Brain pericyte (primary cell): Measurements from ENCODE around the gene MRGPRG.

ENCODE experiments used
- DNase-seq: peaks from one replicate; pipeline ENCODE4 v3.0.0-alpha.2; 2012; ENCODE audit warnings: low read depth, low spot score

Gene MRGPRG

DNA sequence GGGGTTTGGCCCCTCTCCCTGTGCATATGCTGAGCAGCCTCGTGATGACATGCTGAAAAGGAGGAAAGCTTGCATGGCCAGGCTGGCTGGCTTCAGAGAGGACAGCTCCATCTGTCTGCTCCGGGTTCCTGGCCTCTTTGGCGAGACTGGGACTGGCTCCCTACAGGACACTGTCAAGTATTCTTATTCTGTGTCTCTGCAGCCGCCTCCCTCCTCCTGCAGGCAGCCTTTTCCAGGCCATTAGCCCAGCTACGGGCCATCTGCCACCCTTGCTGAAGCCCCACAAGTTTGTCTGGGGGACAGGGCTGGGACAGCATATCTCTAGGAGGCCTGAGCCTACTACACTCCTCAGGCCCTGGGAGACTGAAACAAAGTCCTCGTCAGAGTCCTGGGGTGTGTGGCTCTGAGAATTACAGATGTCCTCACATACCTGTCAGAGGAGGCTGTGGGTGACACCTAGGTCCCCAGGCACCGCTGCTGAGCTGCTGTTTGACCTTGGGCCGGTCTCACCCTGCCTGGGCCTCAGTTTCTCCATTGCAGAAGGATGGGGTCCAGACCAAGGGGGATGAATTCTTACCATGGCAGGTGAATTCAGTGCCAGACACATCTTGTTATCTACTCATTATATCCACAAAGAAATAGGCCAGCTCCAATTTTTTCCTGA, 11.0 kb downstream of the MRGPRG start:
- no peak for DNase-seq

DNA sequence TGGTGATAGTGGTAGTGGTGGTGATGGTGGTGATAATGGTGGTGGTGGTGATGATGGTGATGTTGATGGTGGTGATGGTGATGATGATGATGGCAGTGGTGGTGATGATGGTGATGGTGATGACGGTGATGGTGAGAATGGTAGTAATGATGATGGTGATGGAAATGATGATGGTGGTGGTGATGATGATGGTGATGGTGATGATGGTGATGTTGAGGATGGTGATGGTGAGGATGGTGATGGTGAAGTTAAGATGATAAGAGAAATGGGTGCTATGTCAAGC, 11.8 kb downstream of the MRGPRG start:
- no peak for DNase-seq

DNA sequence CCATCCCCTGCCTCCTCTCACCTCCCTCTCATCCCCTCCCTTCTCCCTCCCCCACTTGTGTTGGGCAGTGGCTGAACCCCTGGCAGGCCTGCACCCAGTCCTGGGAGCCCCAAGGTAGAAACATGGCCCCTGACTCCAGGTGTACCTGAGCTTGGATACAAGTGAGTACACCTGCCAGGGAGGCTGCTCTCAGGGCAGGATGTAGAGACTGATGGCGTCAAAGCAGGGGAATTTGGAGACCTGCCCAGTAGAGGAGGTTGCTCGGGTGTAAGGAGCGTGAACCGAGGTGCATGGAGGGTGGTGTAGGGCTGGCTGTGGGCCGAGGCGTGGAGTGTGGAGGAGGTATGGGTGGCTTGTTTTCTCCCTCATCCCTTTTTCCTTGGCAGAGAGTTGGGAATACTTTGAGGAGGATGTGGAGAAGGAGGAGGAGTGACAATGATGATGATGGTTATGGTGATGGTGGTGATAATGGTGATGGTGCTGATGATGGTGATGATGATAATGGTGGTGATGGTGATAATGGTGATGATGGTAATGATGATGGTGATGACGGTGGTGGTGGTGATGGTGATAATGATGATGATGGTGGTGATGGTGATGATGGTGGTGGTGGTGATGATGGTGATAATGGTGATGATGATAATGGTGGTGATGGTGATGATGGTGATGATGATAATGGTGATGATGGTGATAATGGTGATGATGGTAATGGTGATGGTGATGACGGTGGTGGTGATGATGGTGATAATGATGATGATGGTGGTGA, 12.3 kb downstream of the MRGPRG start:
- no peak for DNase-seq

DNA sequence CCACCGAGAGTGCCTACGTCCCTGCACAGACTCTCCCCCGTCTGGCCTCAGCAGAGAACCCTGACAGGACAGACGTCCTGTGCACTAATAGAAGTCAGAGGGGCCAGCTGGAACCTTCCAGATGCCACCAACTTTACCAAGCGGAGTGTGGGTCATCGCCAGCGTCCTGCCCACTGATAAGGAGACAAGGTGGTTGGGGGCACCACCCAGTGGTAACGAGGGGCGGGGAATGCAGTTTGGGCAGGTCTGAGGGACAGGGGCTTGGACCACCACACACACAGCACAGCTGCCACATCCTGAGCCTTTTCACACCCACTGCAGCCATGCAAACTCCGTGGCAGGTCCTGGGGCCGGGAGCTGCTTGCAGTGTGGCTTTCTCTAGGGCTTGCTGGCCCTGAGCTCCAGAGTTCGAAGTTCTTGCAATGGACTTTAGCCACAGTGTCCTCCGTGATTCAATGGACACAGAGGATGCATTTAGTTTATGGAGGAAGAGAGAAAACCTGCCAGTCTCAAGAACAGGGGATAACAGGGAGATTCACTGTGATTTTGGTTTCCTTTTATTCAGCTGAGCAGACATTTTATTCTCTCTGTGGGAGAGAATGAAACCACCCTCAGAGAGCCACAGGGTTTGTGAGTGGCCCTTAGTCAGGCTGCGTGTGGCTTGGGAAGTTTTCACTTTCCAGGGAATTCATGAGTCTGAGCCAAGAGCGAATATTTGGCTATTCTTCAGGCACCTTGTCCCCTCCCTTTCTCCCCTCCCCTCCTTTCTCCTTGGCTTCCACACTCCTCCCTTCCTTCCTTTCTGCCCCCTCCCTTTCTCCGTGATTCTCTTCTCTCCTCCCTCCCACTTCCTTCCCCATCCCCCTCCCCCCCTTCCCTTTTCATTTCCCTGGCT, 13.1 kb downstream of the MRGPRG start:
- DNase-seq: no peak

DNA sequence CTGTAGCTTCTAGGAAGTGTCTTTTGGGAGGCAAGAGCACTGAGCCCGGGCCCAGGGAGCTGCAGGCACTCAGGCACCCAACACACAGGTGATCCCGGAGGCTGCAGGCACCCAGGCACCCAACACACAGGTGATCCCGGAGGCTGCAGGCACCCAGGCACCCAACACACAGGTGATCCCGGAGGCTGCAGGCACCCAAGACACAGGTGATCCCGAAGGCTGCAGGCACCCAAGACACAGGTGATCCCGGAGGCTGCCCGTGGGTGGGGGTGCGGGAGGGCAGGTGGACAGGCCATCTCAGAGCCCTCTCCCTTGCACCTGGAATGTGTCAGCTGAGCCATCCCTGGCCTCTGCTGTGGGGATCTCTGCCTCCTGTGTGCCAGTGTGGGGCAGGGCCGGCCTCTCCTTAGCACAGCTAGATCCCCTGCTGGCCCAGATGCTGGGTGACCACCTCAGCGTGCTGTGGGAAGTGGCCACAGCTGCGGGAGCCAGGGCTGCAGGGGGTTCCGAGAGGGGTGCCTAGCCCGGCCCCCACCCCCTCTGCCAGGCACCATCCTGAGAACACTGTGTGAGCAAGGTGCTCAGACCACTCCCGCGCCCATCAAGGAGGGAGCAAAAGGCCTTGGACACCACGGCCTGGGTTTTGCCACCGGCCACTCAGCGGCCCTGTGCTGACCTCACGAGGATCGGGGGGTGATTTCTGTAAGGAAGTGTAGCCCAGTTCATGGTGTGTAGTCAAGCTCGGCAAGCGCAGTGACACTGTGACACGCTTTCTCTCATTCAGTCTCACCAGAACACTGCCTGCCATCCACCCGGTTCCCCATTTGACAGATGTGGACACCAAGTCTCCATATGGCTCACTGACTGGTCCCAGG, 14.2 kb downstream of the MRGPRG start:
- DNase-seq: no peak

DNA sequence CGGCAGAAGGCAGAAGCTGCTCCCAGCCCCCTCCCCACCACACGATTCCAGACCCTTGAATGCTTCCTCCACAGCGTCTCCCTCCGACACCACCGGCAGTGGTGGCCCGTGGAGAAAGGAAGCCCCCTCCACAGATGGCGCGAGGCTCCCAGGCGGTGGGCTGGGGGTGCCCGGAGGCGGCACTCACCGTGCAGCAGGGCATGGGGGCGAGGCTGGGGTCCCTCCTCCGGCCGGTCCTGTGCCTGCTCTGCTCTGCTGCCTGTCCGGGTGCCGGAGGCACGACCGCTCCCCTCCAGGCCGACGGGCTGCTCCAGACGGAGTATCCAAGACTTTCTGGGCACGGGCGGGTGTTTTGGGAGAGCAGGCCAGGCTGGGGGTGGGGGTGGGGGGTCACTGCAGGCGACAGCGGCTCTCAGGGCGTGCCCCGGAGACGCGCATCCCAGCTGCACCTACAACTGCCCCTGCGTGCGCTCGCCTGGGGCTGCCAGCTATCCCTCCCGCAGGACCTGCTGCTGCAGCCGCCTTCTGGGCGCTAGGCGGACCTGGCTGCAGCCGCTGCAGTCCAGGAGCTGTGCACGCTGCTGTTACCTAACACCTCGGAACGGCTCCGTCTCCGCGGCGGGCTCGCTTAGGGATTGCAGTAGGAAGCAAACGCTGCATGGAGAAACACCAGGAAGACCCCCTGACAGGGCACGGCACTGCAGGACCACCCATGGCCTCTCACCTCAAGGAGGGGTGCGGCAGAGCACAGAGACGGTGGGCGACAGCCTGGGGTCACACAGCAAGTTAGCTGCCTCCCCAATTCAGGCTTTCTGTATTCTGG, 15.2 kb downstream of the MRGPRG start:
- no peak for DNase-seq

DNA sequence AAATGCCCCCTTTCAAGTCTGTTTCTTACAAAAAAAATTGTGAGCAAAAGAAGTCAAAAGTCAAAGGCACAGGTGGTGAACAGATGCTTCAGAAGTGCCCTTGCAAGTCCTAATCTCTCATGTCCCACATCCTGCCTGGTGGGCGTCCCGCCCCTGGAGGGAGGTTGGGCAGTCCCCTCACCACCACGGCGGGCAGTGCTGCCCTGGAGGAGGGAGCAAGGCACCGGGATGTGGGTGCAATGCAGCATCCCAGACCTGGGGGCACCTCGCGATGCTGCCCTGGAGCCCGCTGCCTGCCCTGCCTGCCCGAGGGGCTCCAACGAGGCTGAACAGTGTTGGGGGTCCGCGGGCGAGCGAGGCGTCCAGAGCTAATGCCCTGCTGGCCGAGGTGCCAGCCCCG, 15.9 kb downstream of the MRGPRG start:
- no peak for DNase-seq

DNA sequence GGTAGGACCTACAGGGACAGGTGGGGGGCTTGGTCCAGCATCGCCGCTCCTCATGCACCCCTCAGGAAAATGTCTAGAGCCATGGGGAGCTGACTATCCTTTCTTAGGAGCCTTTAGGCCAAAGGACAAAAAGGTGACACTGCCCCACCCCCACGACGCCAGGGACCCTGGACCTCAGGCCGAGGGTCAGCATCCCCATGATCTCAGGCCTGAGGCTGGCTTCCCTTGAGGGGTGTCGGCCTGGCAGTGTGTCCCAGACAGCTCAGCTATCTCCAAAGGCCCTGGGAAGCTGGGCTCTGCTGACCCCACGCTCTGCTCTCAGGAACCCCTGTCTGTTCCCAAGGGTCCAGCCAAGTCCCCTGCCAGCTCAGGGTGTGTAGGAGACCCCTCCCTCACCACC, 16.3 kb downstream of the MRGPRG start:
- no peak for DNase-seq

DNA sequence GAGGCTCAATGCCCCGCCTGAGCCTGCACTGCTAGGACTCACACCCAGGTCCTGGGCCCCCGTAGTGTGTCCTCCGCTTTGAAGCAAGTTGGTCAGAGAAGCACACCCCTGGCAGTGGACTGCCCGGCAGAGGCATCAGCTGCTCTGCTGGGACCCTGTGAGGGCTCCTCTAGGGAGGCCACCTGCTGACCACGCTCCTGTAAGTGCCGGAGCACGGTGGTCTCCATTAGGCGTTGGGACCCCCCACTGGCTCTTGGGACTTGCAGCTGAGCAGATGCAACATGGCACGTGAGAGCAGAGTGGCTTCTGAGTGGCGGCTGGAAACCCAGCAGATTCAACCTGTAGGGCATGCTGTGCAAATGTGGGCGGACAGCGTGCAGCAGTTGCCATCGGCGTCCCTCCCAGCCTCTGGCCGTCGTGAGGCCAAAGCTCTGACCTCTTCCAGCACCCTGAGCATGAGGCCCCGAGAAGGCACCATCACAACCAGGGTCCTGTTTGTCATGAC, 16.9 kb downstream of the MRGPRG start:
- no peak for DNase-seq

DNA sequence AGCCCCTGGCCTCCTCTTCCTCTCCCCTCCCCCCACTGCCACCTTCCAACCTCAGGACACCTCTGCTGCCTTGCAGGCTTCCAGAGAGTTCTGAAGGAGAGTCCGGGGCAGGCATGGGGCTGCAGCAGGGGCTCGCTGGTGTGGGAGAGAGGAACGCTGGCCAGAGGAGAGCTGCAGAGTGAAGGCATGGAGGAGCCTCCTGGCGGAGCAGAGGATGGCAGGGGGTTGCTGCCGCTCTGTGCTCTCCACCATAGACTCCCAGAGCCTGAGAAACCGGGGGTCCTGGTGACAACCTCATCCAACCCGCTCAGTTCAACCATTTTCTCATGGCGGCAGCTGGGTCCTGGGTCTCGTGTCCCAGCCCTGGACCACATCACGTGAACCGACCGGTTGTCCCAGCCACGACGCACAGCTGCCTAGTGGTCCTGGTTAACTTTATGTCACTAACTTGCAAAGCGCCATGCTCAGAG, 17.5 kb downstream of the MRGPRG start:
- no peak for DNase-seq

DNA sequence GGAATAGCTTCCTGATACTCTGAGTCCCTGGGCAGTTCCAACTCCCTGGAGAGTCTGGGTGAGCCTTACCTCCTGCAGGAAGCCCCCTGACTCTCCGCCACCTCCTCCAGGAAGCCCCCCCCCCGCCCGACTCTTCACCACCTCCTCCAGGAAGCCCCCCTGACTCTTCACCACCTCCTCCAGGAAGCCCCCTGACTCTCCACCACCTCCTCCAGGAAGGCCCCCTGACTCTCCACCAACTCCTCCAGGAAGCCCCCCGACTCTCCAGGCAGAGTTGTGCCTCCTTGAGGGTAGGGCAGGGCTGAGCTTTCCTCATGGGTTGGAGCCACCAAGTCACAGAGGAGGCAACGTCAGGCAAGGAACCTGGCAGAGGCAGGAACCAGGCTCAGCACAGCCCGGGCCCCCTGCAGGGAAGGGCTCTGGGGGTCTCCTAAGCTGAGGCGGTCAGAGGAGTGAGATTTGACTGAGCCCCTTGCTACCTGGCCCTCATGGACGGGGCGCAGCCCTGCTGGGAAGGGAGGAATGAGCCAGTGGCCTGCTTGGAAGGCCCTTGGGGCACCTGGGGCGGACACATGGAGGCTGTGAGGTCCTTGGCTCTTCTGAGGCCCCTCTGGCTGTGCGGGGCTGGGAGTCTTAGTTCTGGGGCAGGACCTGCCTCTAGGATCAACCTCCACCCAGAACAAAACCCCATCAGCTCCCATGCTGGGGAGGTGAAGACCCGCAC, 18.1 kb downstream of the MRGPRG start:
- DNase-seq: no peak

DNA sequence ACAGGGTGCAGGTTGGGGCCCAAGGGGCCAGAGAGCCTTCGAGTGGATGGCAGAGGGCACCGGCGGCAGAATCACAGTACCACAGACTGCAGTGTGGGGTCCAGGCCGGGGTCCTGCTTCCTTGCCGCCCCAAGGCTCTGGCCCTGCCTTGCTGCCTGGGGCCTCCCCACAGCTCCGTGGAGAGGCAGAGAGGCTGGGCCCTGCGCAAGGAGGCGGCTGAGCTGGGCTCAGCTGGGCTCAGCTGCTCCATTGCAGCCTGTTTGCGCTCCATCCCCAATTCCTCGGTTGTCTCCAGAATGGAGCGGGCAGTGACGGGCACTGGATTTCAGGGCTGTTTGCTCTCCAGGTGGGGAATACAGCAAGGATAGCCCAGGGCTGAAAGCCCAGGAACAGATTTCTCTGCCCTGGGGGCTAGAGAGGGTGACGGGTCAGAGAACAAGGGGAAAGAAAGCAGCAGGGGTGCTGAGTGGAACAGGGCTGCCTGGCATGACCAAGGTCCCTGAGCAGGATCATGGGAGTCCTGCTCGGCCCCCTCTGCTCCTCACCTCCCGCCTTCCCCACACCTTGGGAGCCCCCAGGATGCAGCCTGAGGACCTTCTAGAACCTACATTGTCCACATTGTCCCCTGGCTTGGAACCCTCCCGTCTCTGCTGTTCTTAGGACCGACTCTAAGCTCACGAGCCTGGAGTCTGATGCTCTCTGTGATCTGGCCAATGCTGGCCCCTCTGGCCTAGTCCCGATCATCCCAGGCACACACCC, 18.9 kb downstream of the MRGPRG start:
- DNase-seq: no peak

DNA sequence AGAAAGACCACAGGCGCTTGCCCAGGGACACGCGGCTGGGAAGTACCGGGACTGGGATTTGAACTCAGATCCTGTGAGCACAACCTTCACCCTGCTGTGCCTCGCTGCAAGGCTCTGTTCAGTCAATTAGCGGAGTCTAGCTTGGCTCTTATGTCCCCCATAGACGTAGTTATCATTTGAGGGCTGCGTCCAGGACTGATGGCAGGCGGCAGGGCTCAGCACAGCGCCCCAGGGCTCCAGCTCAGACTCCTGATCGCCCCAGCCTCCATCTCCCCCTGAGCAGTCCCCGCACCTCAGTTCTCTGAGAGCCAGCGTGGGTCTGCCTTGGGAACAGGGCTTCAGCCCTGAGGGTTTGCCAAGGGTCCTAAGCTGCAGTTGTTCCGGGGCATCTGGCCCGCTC, 19.8 kb downstream of the MRGPRG start:
- no peak for DNase-seq

DNA sequence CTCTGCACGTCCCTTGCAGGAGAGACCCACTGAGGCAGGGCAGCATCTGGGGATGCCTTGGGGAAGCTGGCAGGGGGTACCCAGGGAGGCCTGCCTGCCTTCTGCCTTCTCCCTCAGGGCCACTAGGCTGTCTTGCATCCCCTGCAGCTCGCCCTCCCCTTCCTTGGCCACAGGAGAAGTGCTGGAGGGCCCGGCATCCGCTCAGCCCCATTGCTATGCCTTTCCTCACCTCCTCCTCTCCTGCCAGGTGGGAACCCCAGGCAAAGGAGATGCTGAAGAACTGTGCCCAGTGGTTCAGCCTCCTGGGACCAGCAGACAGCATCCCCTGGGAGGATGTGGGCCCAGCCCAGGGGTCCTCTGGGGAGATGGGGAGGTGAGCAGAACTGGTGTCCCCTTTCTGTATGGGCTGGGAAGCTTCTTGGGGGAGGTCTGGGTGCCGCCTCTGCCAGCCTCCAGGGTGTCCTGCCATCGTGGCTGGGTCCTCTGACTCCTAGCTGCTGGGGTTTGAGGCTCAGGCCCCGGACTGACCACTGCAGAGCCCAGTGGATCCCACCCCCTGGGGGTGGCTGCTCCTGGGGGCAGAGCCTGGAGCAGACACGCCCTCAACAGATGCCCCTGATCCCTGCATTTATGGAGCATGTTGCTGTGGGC, 20.6 kb downstream of the MRGPRG start:
- DNase-seq: no peak

DNA sequence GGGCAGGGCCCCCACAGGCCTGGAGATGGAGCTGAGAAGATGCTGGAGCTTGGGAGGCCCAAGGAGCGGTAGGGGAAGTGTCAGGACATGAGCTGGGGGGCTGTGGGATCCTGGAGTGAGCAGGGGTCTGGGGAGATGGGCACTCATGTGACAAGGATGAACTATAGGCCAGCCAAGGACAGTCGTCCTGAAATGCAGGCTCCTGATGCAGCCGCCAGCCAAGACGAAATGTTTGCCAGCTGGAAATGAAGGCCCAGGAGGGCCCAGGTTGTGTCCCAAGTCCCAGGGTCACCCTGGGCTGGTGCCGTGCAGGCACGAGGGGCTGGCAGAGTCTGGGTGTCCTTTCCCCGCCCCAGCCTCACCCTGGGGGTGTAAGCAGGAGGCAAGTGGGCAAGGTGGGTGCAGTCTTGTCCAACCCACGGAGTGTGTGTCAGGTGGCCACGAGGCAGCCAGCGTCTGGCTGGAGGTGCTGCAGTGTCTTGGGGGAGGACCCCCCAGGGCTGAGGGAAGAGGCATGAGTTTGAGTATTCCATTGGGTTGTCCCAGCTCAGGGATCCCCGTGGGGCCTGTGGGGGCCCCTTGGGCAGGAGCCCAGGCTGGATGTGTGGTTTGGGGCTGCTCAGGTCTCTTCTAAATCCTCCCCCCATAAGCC, 21.4 kb downstream of the MRGPRG start:
- DNase-seq: no peak

DNA sequence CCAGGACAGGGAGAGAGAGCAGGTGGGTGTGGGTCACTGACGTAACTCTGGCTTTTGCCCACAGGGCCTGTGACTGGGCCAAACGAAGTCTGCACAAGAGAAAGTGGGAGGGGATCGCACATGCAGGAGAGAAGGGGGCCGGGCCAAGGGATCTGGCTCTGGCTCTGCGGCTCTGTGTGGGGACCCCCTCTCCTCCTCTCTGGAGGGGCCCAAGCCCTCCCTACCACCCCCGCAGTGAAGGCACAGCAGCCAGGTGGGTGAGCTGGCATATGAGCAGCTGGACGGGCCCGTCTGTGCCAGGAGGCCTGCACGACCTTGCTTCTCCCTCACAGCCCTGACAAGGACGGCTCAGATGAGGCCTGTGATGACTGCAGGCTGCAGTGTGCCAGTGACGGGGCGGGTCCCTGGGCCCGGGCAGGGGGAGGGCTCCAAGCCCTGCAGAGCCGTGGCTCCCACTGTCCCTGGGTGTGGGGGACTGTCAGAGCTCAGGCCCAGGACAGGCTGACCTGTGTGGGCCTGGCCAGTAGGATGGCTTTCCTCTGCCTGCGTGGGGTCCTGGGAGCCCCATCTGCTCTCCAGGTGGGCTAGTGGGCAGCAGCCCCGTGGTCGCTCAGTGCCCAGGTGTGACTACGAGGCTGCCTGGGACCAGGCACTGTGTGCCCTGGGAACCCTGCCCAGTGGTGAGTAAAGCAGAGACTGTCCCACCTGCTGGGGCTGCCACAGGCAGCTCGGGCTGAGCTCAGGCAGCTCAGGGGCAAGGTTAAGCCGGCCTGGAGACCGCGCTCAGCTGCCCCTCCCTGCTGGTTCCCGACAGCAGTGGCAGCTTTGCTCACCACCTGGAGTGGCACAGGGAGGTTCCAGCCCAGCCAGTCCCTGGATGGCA, 22.2 kb downstream of the MRGPRG start:
- DNase-seq: no peak
